Right lobe of liver (tissue), 4 donors: ENCODE data around the gene APOC4.

Experiments
- CTCF ChIP-seq, 4 donors: fragments of 200-600 bp in 3 of 4; fragments of 450-650 bp in 1 of 4; IDR thresholded peaks; one replicate each; pipeline versions ENCODE4 v1.5.1 to v1.8.0; 2016 to 2022; ENCODE audit warnings: antibody characterized with exemption in 4 of 4, mild to moderate bottlenecking in 2 of 4
- POLR2A ChIP-seq: fragments of 450-650 bp; IDR thresholded peaks from one replicate; pipeline ENCODE4 v1.6.1; 2017; ENCODE audit warnings: antibody characterized with exemption, mild to moderate bottlenecking
- donor health status: DM: no; HTN: no; CAD: no.
- donor health status: DM: no; HTN: no; CAD: no.
- donor health status: DM: no; HTN: yes; CAD: no.

DNA sequence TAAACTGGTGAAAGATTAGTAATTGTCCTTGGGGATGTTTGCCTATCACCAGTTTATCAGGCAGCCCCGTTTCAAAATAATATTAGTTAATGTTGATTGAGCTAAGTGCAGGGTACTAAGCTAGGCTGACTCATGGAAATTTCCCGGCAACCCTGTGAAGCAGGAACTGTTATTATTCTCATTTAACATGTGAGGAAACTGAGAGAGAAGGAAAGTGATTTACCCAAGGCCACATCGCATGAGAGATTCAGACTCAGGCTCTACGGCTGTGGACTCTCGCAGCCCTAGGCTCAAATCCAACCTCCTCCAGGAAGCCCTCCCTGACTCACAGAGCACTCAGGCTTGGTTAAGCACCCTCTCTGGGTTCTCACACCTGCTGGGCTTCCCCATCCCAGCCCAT, 32.8 kb downstream of the APOC4 start:
- no peak for TF ChIP-seq POLR2A
- no peak for TF ChIP-seq CTCF (IDR thresholded peaks at IDR 0.05)
